GM23338 (cell line): Measurements from ENCODE around the gene SLC25A26. TPM values are rescaled to one million over a fixed set of nuclear protein-coding genes. Genes with fewer than 3 reads are reported as not detected.

Experiments used
- ATAC-seq: fragments of 200-7000 bp; cut with Tn5 transposase; 3 replicates; pipeline ENCODE4 v1.9.1; 2020
- DNase-seq: peaks from one replicate; pipeline ENCODE4 v3.0.0-alpha.2; 2015; ENCODE audit warnings: low spot score
- H2AFZ ChIP-seq: fragments of 200-600 bp; sonication (generic); 2 replicates; pipeline ENCODE4 v1.8.0; 2016; ENCODE audit warnings: antibody characterized with exemption, mild to moderate bottlenecking, moderate library complexity
- H3F3A ChIP-seq: fragments of 200-600 bp; sonication (generic); replicated peaks from 2 replicates; pipeline ENCODE4 v1.8.0; 2017; ENCODE audit warnings: antibody characterized with exemption, mixed run types, low read depth
- H3K27ac ChIP-seq: fragments of 200-600 bp; sonication (generic); 2 replicates; pipeline ENCODE4 v1.6.1; 2016; ENCODE audit warnings: low read depth
- H3K27me3 ChIP-seq: fragments of 200-600 bp; sonication (generic); 2 replicates; pipeline ENCODE4 v1.8.0; 2016; ENCODE audit warnings: mild to moderate bottlenecking, mixed run types, moderate library complexity; ENCODE audit not compliant: insufficient read depth
- H3K36me3 ChIP-seq: fragments of 200-600 bp; sonication (generic); 2 replicates; pipeline ENCODE4 v1.8.0; 2016; ENCODE audit warnings: mild to moderate bottlenecking; ENCODE audit not compliant: insufficient read depth
- H3K4me1 ChIP-seq: fragments of 200-600 bp; sonication (generic); 2 replicates; pipeline ENCODE4 v1.8.0; 2016; ENCODE audit warnings: mild to moderate bottlenecking, moderate library complexity; ENCODE audit not compliant: insufficient read depth
- H3K4me2 ChIP-seq: fragments of 200-600 bp; sonication (generic); 2 replicates; pipeline ENCODE4 v1.7.1; 2017; ENCODE audit warnings: mixed run types
- H3K4me3 ChIP-seq: fragments of 200-600 bp; sonication (generic); 2 replicates; pipeline ENCODE4 v1.6.1; 2016; ENCODE audit warnings: mixed run types
- H3K79me2 ChIP-seq: fragments of 200-600 bp; sonication (generic); replicated peaks from 2 replicates; pipeline ENCODE4 v1.8.0; 2017; ENCODE audit warnings: mild to moderate bottlenecking; ENCODE audit not compliant: insufficient read depth
- H3K9me2 ChIP-seq: fragments of 200-600 bp; sonication (generic); 2 replicates; pipeline ENCODE4 v1.8.0; 2017; ENCODE audit not compliant: insufficient read depth
- H4K20me1 ChIP-seq: fragments of 200-600 bp; sonication (generic); replicated peaks from 2 replicates; pipeline ENCODE4 v1.8.0; 2017; ENCODE audit warnings: mild to moderate bottlenecking; ENCODE audit not compliant: insufficient read depth
- H3K27ac Mint-ChIP-seq: 2 replicates; pipeline ENCODE4 v1.8.0; 2020; ENCODE audit warnings: inconsistent platforms, mild to moderate bottlenecking, moderate library complexity, mixed read lengths
- H3K27me3 Mint-ChIP-seq: 3 replicates; pipeline ENCODE4 v1.8.0; 2022; ENCODE audit warnings: low read depth, mild to moderate bottlenecking, moderate library complexity, mixed read lengths, inconsistent platforms; ENCODE audit not compliant: insufficient read depth, poor library complexity
- H3K36me3 Mint-ChIP-seq: 3 replicates; pipeline ENCODE4 v1.8.0; 2021; ENCODE audit warnings: low read depth, mild to moderate bottlenecking, inconsistent platforms, moderate library complexity, mixed read lengths
- H3K4me1 Mint-ChIP-seq: 3 replicates; pipeline ENCODE4 v1.8.0; 2020; ENCODE audit warnings: mild to moderate bottlenecking, inconsistent platforms, mixed read lengths
- H3K4me3 Mint-ChIP-seq: 3 replicates; pipeline ENCODE4 v1.8.0; 2021; ENCODE audit warnings: moderate library complexity, mild to moderate bottlenecking, inconsistent platforms, mixed read lengths
- H3K9me3 Mint-ChIP-seq: 3 replicates; pipeline ENCODE4 v1.8.0; 2020; ENCODE audit warnings: moderate library complexity, mild to moderate bottlenecking, inconsistent platforms, mixed read lengths
- CREB1 ChIP-seq: fragments of 250-450 bp; sonication (Bioruptor Pico); IDR thresholded peaks from 2 replicates; pipeline ENCODE4 v1.5.0; 2020; ENCODE audit warnings: low read depth, mild to moderate bottlenecking, moderate library complexity
- EZH2 ChIP-seq: fragments of 200-600 bp; sonication (generic); IDR thresholded peaks from one replicate; pipeline ENCODE4 v1.8.0; 2017; ENCODE audit warnings: antibody characterized with exemption, mild to moderate bottlenecking, low read depth; ENCODE audit not compliant: unreplicated experiment
- EZH2phosphoT487 ChIP-seq: fragments of 200-600 bp; sonication (generic); IDR thresholded peaks from one replicate; pipeline ENCODE4 v1.8.1; 2018; ENCODE audit warnings: antibody characterized with exemption; ENCODE audit not compliant: unreplicated experiment
- POLR2AphosphoS5 ChIP-seq: IDR thresholded peaks from 2 replicates; pipeline ENCODE4 v1.6.1; 2016; ENCODE audit warnings: antibody characterized with exemption, low read depth
- REST ChIP-seq: IDR thresholded peaks from one replicate; pipeline ENCODE4 v1.6.1; 2018; ENCODE audit warnings: antibody characterized with exemption; ENCODE audit not compliant: unreplicated experiment
- STAT1 ChIP-seq: IDR thresholded peaks from one replicate; pipeline ENCODE4 v1.6.1; 2016; ENCODE audit warnings: antibody characterized with exemption; ENCODE audit not compliant: unreplicated experiment
- ZNF462 ChIP-seq: fragments of 250-450 bp; sonication (Bioruptor Pico); IDR thresholded peaks from 2 replicates; pipeline ENCODE4 v1.5.0; 2020; ENCODE audit warnings: mild to moderate bottlenecking, moderate library complexity
- polyA plus RNA-seq: library from polyadenylated mRNA; unstranded; fragments of >200 nt; fragmentation: Nextera tagmentation; extraction: Ambion mirVana; gene quantifications from 2 replicates; pipeline ENCODE4 v1.2.1, GENCODE V29; 2016
- total RNA-seq: library from RNA; depleted of rRNA; stranded (reverse); fragments of >200 nt; shearing (Covaris generic); gene quantifications from 2 replicates; pipeline ENCODE4 v1.2.3, GENCODE V29; 2014

The SLC25A26 gene
- total and polyA plus RNA-seq, 2 experiments from 2014 or later = 24.8 to 40.2 TPM

GRCh38 chr3:66413151-66413751 is 192.4 kb downstream of the SLC25A26 start (continued):
- no peak for TF ChIP-seq EZH2phosphoT487
- no peak for TF ChIP-seq CREB1 (CRISPR knock-in tag)
- TF ChIP-seq EZH2 = no peak
- no peak for TF ChIP-seq ZNF462 (CRISPR knock-in tag)

GRCh38 chr3:66414846-66415245 is 194.0 kb downstream of the SLC25A26 start:
- H3K4me1 ChIP-seq = peaks cover 13% of the 10 kb centered on the region
- H4K20me1 ChIP-seq = peaks cover 24% of the 10 kb centered on the region
- DNase-seq (no peak), ATAC-seq (no peak)
- no peak overlapping the region for H3K4me3 ChIP-seq
- no peak overlapping the region for H3K27ac ChIP-seq
- no peak overlapping the region for H3K27ac Mint-ChIP-seq
- H3F3A ChIP-seq = no peaks in the 10 kb centered on the region
- no peaks in the 10 kb centered on the region for H3K9me2 ChIP-seq
- no peaks in the 10 kb centered on the region for H3K27me3 ChIP-seq
- peaks cover 96% of the 10 kb centered on the region for H3K36me3 Mint-ChIP-seq
- H3K27me3 Mint-ChIP-seq = peaks cover 13% of the 10 kb centered on the region
- H3K9me3 Mint-ChIP-seq = peaks cover 4% of the 10 kb centered on the region
- H2AFZ ChIP-seq = no peak overlapping the region
- no peak overlapping the region for H3K4me3 Mint-ChIP-seq
- H3K4me1 Mint-ChIP-seq = peaks cover 71% of the 10 kb centered on the region
- no peak overlapping the region for H3K4me2 ChIP-seq
- H3K36me3 ChIP-seq = peaks cover 38% of the 10 kb centered on the region
- H3K79me2 ChIP-seq = peaks cover 54% of the 10 kb centered on the region
- TF ChIP-seq REST (no peak), STAT1 (no peak), EZH2phosphoT487 (no peak), POLR2AphosphoS5 (no peak), CREB1 (CRISPR knock-in tag) (no peak)
